Heart left ventricle (tissue), 13 donors: ENCODE results near the gene C1orf21.

ENCODE experiments used
- CTCF ChIP-seq, 12 donors: fragments of 200-600 bp; sonication (generic) in 4 of 12; IDR thresholded peaks; one replicate each; pipeline versions ENCODE4 v1.5.0 to v1.8.0; 2018 to 2022; ENCODE audit warnings: antibody characterized with exemption in 12 of 12, mild to moderate bottlenecking in 5 of 12
- POLR2A ChIP-seq, 2 donors: fragments of 450-650 bp; IDR thresholded peaks; one replicate each; pipeline ENCODE4 v1.6.1; 2017; ENCODE audit warnings: antibody characterized with exemption in 2 of 2, mild to moderate bottlenecking in 2 of 2, moderate library complexity in 2 of 2
- donor health status: ischemic (EF 13 %, LVEDD 7.1; RV severe dilation, severe dysfunction).
- donor health status: DM: no; HTN: yes; CAD: no.
- donor health status: DM: no; HTN: no; CAD: no.
- donor health status: ischemic (EF 25% LVEDD 6.9; RV normal size, moderate dysfunction).
- donor health status: ischemic (EF 25% LVEDD 5.7; RV mildly dilated, moderate dysfunction).
- donor health status: ischemic (EF 35%, LVEDD 5.7; RV mildly dilated, moderate dysfunction).
- donor health status: nonischemic (EF 11% LVEDD 7.7; RV severe dilation, severe dysfunction).
- donor health status: DM: yes; HTN: yes; CAD: no.
- donor health status: PGD.
- donor health status: ischemic (EF 29% LVEDD 5.4; RV normal size, mild dysfunction).
- donor health status: nonischemic (EF 23%, LVEDD 6.1; RV moderate dilation, normal function).

DNA sequence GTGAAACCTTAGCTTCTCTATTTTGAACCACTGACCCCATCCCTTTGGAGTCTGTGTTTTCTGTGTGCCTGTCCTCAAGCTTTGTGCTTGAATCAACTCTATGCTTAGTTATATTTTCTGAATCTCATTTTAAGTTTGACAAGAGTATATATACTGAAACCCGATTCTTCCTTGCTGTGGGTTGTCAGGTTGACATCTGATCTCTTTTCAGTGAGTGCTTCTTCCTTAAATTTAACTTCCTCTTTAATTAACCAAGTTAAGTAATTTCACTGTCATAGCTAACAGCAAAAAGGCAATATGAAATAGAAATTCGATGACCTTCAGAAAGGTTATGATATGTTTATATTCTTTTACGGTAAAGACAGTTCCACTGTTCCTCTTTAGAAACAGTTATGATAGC is 69.4 kb downstream of the C1orf21 start:
- TF ChIP-seq CTCF (IDR thresholded peaks at IDR 0.05) = no peak
- TF ChIP-seq POLR2A (IDR thresholded peaks at IDR 0.05) = no peak
